ENCODE results near the gene GH2. TPM values are rescaled to one million over a fixed set of nuclear protein-coding genes. Genes with fewer than 3 reads are reported as not detected.
"Not testable (repeated sequence)": the region's sequence is repeated elsewhere in the genome, so short reads cannot be mapped to it uniquely, and the experiment has no call there.

The GH2 gene
- total RNA-seq, 4 donors from 2014 or later, result not detected

DNA sequence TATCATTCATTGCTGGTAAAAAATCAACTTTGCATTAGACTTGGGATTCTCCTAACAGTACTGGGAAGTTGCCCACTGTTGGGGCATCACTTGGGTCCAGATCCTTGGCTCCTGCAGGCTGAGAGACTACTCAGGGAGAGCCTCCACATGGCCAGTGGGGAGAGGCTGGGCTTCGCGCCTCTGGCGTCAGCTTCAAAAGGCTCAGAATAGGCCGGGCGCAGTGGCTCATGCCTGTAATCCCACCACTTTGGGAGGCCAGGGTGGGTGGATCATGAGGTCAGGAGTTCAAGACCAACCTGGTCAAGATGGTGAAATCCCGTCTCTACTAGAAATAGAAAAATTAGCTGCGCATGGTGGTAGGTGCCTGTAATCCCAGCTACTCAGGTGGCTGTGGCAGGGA lies 32.7 kb upstream of the GH2 start:
- intact Hi-C loops (cut with DNase I; ENCODE audit: low total_unique reads), result loop anchor here (10.0 kb wide), 1 partner anchor 370 kb away; no protein-coding TSS in a partner anchor
- Histone ChIP-seq H3K27ac (no peak overlapping the region), H3K36me3 (no peaks in the 10 kb centered on the region), H3K4me3 (no peak overlapping the region), H3K9me3 (no peaks in the 10 kb centered on the region), H3K27me3 (peaks cover 7% of the 10 kb centered on the region), H3K4me1 (no peaks in the 10 kb centered on the region)
- 96% methylated on average over 7 of the region's 7 CpGs; no CpG with 5 or more reads in 1 of the 2 donors for WGBS, 2 donors (ENCODE audit: low coverage in 1 of 2)
- TF ChIP-seq CTCF (IDR thresholded peaks at IDR 0.05) (no peak), EP300 (IDR thresholded peaks at IDR 0.05; ENCODE audit: low read depth) (no peak), POLR2A (IDR thresholded peaks at IDR 0.05) (no peak), POLR2AphosphoS5 (IDR thresholded peaks at IDR 0.05) (no peak)
- in situ Hi-C loops (cut with MboI; ENCODE audit: low pct_ligation_motif_present in 1 of 4, low pct_unique_long_range_greater_than_20kb in 1 of 4, low sequenced_read_pairs in 3 of 4), result loop anchor here in 3 of 4 donors (10.0 to 25.0 kb wide), 5 partner anchors 98 to 373 kb away; partner anchors contain the start of genes ERN1 (in 3 of the 3) and ICAM2 (in 2 of the 3)
- DNase-seq, result no peak

DNA sequence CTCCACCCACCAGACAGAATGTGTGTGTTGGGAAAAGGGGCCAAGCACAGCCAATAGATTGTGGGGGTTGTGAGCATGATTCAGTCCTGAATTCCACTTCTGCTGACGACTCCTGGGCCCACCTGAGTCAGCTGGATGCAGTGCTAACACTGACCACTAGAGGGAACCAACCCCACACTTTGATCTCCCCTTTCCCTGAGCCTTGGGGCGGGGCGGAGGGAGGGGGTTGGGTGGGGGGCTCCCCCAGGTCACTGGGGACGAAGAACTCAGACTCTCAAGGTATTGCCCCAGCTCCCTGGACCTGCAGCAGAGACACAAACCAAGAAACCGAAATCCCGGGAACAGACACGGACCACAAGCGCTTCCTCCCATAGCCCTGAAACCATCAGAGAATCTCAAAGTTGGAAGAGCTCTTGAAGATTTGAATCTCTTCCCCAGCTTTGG lies 29.9 kb upstream of the GH2 start:
- TF ChIP-seq POLR2A (IDR thresholded peaks at IDR 0.05) (no peak), POLR2AphosphoS5 (IDR thresholded peaks at IDR 0.05) (no peak), CTCF (IDR thresholded peaks at IDR 0.05) (peak; percentile 43 to 92 (median 88)), EP300 (IDR thresholded peaks at IDR 0.05; ENCODE audit: low read depth) (no peak)
- H3K36me3 ChIP-seq, result no peaks in the 10 kb centered on the region
- DNase-seq, result peak; percentile 44
- 37% methylated on average over 8 of the region's 8 CpGs; no CpG with 5 or more reads in 1 of the 2 donors for WGBS, 2 donors (ENCODE audit: low coverage in 1 of 2)
- H3K4me3 ChIP-seq, result no peak overlapping the region
- in situ Hi-C loops (cut with MboI; ENCODE audit: low pct_ligation_motif_present in 1 of 4, low pct_unique_long_range_greater_than_20kb in 1 of 4, low sequenced_read_pairs in 3 of 4), result loop anchor here in 3 of 4 donors (10.0 to 25.0 kb wide), 5 partner anchors 101 to 376 kb away; partner anchors contain the start of genes ERN1 (in 3 of the 3) and ICAM2 (in 2 of the 3)
- H3K9me3 ChIP-seq, result no peaks in the 10 kb centered on the region
- H3K27me3 ChIP-seq, result peaks cover 7% of the 10 kb centered on the region
- intact Hi-C loops (cut with DNase I; ENCODE audit: low total_unique reads), result loop anchor here (10.0 kb wide), 1 partner anchor 373 kb away; no protein-coding TSS in a partner anchor
- H3K4me1 ChIP-seq, result no peaks in the 10 kb centered on the region
- H3K27ac ChIP-seq, result no peak overlapping the region

- Histone ChIP-seq H3K27ac (no peak within 1 kb of the TSS), H3K4me1 (no peaks in the 10 kb centered on the region), H3K9me3 (no peaks in the 10 kb centered on the region), H3K27me3 (peaks cover 7% of the 10 kb centered on the region), H3K4me3 (no peak within 1 kb of the TSS), H3K36me3 (no peaks in the 10 kb centered on the region)
- TF ChIP-seq CTCF (IDR thresholded peaks at IDR 0.05) (no peak), POLR2A (IDR thresholded peaks at IDR 0.05) (no peak), POLR2AphosphoS5 (IDR thresholded peaks at IDR 0.05) (no peak), EP300 (IDR thresholded peaks at IDR 0.05; ENCODE audit: low read depth) (no peak)
- no peak for DNase-seq
- in situ Hi-C loops (cut with MboI; ENCODE audit: low pct_ligation_motif_present in 1 of 4, low pct_unique_long_range_greater_than_20kb in 1 of 4, low sequenced_read_pairs in 3 of 4) (loop anchor here in 3 of 4 donors (10.0 to 25.0 kb wide), 5 partner anchors 101 to 376 kb away; partner anchors contain the start of genes ERN1 (in 3 of the 3) and ICAM2 (in 2 of the 3)), intact Hi-C loops (cut with DNase I; ENCODE audit: low total_unique reads) (loop anchor here (10.0 kb wide), 1 partner anchor 374 kb away; no protein-coding TSS in a partner anchor)
- 84% methylated on average over 14 of the region's 15 CpGs; no CpG with 5 or more reads in 1 of the 2 donors for WGBS, 2 donors (ENCODE audit: low coverage in 1 of 2)
These were observed 29.4 kb upstream of the GH2 start, which contains the start of gene CSHL1 for GRCh38 chr17:63911041-63911635. TSS of gene CSHL1 (minus strand) at chr17:63911258. CDS start at chr17:63911196, 62 bp downstream.

- H3K27me3 ChIP-seq, result peaks cover 7% of the 10 kb centered on the region
- no peak for DNase-seq
- no peak overlapping the region for H3K27ac ChIP-seq
- in situ Hi-C loops (cut with MboI; ENCODE audit: low pct_ligation_motif_present in 1 of 4, low pct_unique_long_range_greater_than_20kb in 1 of 4, low sequenced_read_pairs in 3 of 4), result loop anchor here in 3 of 4 donors (10.0 to 25.0 kb wide), 5 partner anchors 102 to 377 kb away; partner anchors contain the start of genes ERN1 (in 3 of the 3) and ICAM2 (in 2 of the 3)
- no peaks in the 10 kb centered on the region for H3K36me3 ChIP-seq
- intact Hi-C loops (cut with DNase I; ENCODE audit: low total_unique reads), result loop anchor here (10.0 kb wide), 1 partner anchor 375 kb away; no protein-coding TSS in a partner anchor
- TF ChIP-seq CTCF (IDR thresholded peaks at IDR 0.05), result no peak
- TF ChIP-seq POLR2A (IDR thresholded peaks at IDR 0.05), result no peak
- TF ChIP-seq POLR2AphosphoS5 (IDR thresholded peaks at IDR 0.05), result no peak
- no peak for TF ChIP-seq EP300 (IDR thresholded peaks at IDR 0.05; ENCODE audit: low read depth)
- no peak overlapping the region for H3K4me3 ChIP-seq
- 89% methylated on average over 8 of the region's 14 CpGs; no CpG with 5 or more reads in 1 of the 2 donors for WGBS, 2 donors (ENCODE audit: low coverage in 1 of 2)
- no peaks in the 10 kb centered on the region for H3K4me1 ChIP-seq
- no peaks in the 10 kb centered on the region for H3K9me3 ChIP-seq
These were observed 28.4 kb upstream of the GH2 start for GRCh38 chr17:63910096-63910495.

DNA sequence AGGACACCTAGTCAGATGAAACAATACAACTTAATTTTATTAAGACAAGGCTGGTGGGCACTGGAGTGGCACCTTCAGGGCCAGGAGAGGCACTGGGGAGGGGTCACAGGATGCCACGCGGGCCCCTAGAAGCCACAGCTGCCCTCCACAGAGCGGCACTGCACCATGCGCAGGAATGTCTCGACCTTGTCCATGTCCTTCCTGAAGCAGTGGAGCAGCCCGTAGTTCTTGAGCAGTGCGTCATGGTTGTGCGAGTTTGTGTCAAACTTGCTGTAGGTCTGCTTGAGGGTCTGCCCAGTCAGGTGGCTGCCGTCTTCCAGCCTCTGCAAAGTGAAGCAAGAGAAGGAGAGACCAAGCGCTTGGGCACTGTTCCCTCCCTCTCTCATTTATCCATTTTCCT lies 27.8 kb upstream of the GH2 start:
- H3K9me3 ChIP-seq; H3K27ac ChIP-seq; intact Hi-C loops (cut with DNase I; ENCODE audit: low total_unique reads); H3K4me1 ChIP-seq; H3K36me3 ChIP-seq; H3K4me3 ChIP-seq; H3K27me3 ChIP-seq; DNase-seq: not testable (repeated sequence)
- WGBS, 2 donors (ENCODE audit: low coverage in 1 of 2), result 81% methylated on average over 10 of the region's 10 CpGs; no CpG with 5 or more reads in 1 of the 2 donors
- in situ Hi-C loops (cut with MboI; ENCODE audit: low pct_ligation_motif_present in 1 of 4, low pct_unique_long_range_greater_than_20kb in 1 of 4, low sequenced_read_pairs in 3 of 4), result loop anchor here in 3 of 4 donors (25.0 kb wide), 3 partner anchors 103 to 378 kb away; partner anchors contain the start of genes ERN1 (in 1 of the 3) and ICAM2 (in 1 of the 3)

GRCh38 chr17:63907161-63907778 lies 25.5 kb upstream of the GH2 start:
- 0 to 67% methylated on average over 2 to 12 of the region's 12 CpGs for WGBS, 2 donors (ENCODE audit: low coverage in 1 of 2)
- in situ Hi-C loops (cut with MboI; ENCODE audit: low pct_ligation_motif_present in 1 of 4, low pct_unique_long_range_greater_than_20kb in 1 of 4, low sequenced_read_pairs in 3 of 4), result loop anchor here in 3 of 4 donors (25.0 kb wide), 3 partner anchors 105 to 380 kb away; partner anchors contain the start of genes ERN1 (in 1 of the 3) and ICAM2 (in 1 of the 3)

More at GRCh38 chr17:63907161-63907778, 25.5 kb upstream of the GH2 start:
- H3K9me3 ChIP-seq; H3K27me3 ChIP-seq; intact Hi-C loops (cut with DNase I; ENCODE audit: low total_unique reads); H3K27ac ChIP-seq; H3K36me3 ChIP-seq; H3K4me1 ChIP-seq; DNase-seq; H3K4me3 ChIP-seq: not testable (repeated sequence)

Measured in transverse colon (tissue), 4 donors.